HCT116 (cell line): ENCODE data around the gene GAL3ST2. TPM values are rescaled to one million over a fixed set of nuclear protein-coding genes. Genes with fewer than 3 reads are reported as not detected.

Experiments used
- ATAC-seq: fragments of 200-7000 bp; cut with Tn5 transposase; 2 replicates; pipeline ENCODE4 v1.9.1; 2020; ENCODE audit warnings: mild to moderate bottlenecking, moderate library complexity
- BruUV-seq: library from RNA; stranded (reverse); fragments of 400-500 nt; replicated peaks from 2 replicates; lab custom pipeline; 2021; lab: Mats Ljungman, UMichigan
- CTCF ChIA-PET: fragments of 300-600 bp; sonication (Branson Sonifier 250); formaldehyde crosslinking; loops from one replicate; lab custom pipeline; 2021; ENCODE audit warnings: antibody characterized with exemption; lab: Charles Lee
- POLR2A ChIA-PET: fragments of 300-600, 350-600 bp; sonication (Branson Sonifier 250); formaldehyde crosslinking; loops from one replicate; lab custom pipeline; 2021; ENCODE audit warnings: antibody characterized with exemption; lab: Charles Lee
- RAD21 ChIA-PET, 2 experiments: fragments of 300-600 bp; sonication (Branson Sonifier 250); formaldehyde crosslinking; loops; one replicate each; lab custom pipeline; 2023; ENCODE audit warnings: low total read pairs in 2 of 2; ENCODE audit not compliant: uncharacterized antibody in 2 of 2, unreplicated experiment in 2 of 2, low non-redundant PET in 1 of 2; lab: Charles Lee
- DNase-seq: peaks from one replicate; pipeline ENCODE4 v3.0.0-alpha.2; 2010; ENCODE audit warnings: low read depth, low spot score
- H2AFZ ChIP-seq: fragments of 200-600 bp; shearing (Covaris generic), sonication (generic); 2 replicates; pipeline ENCODE4 v1.6.1; 2017; ENCODE audit warnings: low read depth, mixed run types, mixed read lengths, antibody characterized with exemption, low read length; ENCODE audit not compliant: poor library complexity, severe bottlenecking
- H3K27ac ChIP-seq: 2 replicates; pipeline ENCODE4 v1.5.1; 2012; ENCODE audit warnings: low read depth, low read length
- H3K27me3 ChIP-seq: fragments of 200-600 bp; sonication (generic); 2 replicates; pipeline ENCODE4 v1.6.1; 2016; ENCODE audit warnings: mixed run types, low read length, mixed read lengths; ENCODE audit not compliant: insufficient read depth
- H3K36me3 ChIP-seq, 2 experiments: fragments of 200-500 bp in 1 of 2; fragments of 200-600 bp in 1 of 2; sonication (Bioruptor generic) in 1 of 2; sonication (generic) in 1 of 2; 2 replicates each; pipeline versions ENCODE4 v1.5.1 to v1.6.1; 2014 to 2016; ENCODE audit warnings: low read length in 2 of 2, inconsistent platforms in 1 of 2, mixed read lengths in 1 of 2, mixed run types in 1 of 2; ENCODE audit not compliant: insufficient read depth in 2 of 2, control insufficient read depth in 1 of 2
- H3K4me1 ChIP-seq, 2 experiments: fragments of 200-600 bp in 1 of 2; sonication (generic) in 1 of 2; 2 replicates each; pipeline versions ENCODE4 v1.5.1 to v1.6.1; 2012 to 2017; ENCODE audit warnings: low read length in 2 of 2, inconsistent platforms in 1 of 2, mild to moderate bottlenecking in 1 of 2, mixed read lengths in 1 of 2, mixed run types in 1 of 2, moderate library complexity in 1 of 2; ENCODE audit not compliant: insufficient read depth in 2 of 2, control insufficient read depth in 1 of 2
- H3K4me2 ChIP-seq: fragments of 200-600 bp; sonication (generic); 2 replicates; pipeline ENCODE4 v1.6.1; 2017; ENCODE audit warnings: mixed run types, low read length, mixed read lengths
- H3K4me3 ChIP-seq, 2 experiments: fragments of 200-600 bp in 1 of 2; sonication (generic) in 1 of 2; replicated peaks in 1 of 2; 2 replicates each; pipeline ENCODE4 v1.5.1; 2011 to 2016; ENCODE audit warnings: low read length in 2 of 2, control low read depth in 1 of 2, low read depth in 1 of 2, mild to moderate bottlenecking in 1 of 2, mixed read lengths in 1 of 2, mixed run types in 1 of 2
- H3K79me2 ChIP-seq: fragments of 200-600 bp; sonication (generic); 2 replicates; pipeline ENCODE4 v1.6.1; 2017; ENCODE audit warnings: mild to moderate bottlenecking, mixed run types, low read length, moderate library complexity, mixed read lengths; ENCODE audit not compliant: insufficient read depth
- H3K9ac ChIP-seq: fragments of 200-600 bp; sonication (generic); 2 replicates; pipeline ENCODE4 v1.6.1; 2016; ENCODE audit warnings: low read length, mixed read lengths
- H3K9me2 ChIP-seq: fragments of 200-600 bp; sonication (generic), shearing (Covaris generic); 2 replicates; pipeline ENCODE4 v1.6.1; 2017; ENCODE audit warnings: mixed run types, mild to moderate bottlenecking, moderate library complexity; ENCODE audit not compliant: insufficient read depth
- H3K9me3 ChIP-seq, 2 experiments: fragments of 200-500 bp in 1 of 2; fragments of 200-600 bp in 1 of 2; sonication (Bioruptor generic) in 1 of 2; sonication (generic) in 1 of 2; 2 replicates each; pipeline ENCODE4 v1.6.1; 2014 to 2017; ENCODE audit warnings: low read length in 2 of 2, mixed read lengths in 2 of 2, inconsistent platforms in 1 of 2, low read depth in 1 of 2, mild to moderate bottlenecking in 1 of 2, mixed run types in 1 of 2, moderate library complexity in 1 of 2; ENCODE audit not compliant: control insufficient read depth in 1 of 2, insufficient read depth in 1 of 2
- H4K20me1 ChIP-seq: fragments of 200-600 bp; sonication (generic), shearing (Covaris generic); 2 replicates; pipeline ENCODE4 v1.6.1; 2017; ENCODE audit warnings: mixed run types, mild to moderate bottlenecking, moderate library complexity; ENCODE audit not compliant: insufficient read depth
- CTCF ChIP-seq, 3 experiments: fragments of 200-600 bp in 1 of 3; sonication (generic) in 1 of 3; IDR thresholded peaks in 2 of 3; conservative IDR thresholded peaks in 1 of 3; 2 replicates each; pipeline ENCODE4 v1.5.1; 2012 to 2017; ENCODE audit warnings: low read depth in 2 of 3, low read length in 2 of 3, antibody characterized with exemption in 1 of 3, borderline replicate concordance in 1 of 3, control low read depth in 1 of 3, mild to moderate bottlenecking in 1 of 3, mixed read lengths in 1 of 3, mixed run types in 1 of 3, moderate library complexity in 1 of 3; ENCODE audit not compliant: insufficient read depth in 1 of 3
- EZH2 ChIP-seq: fragments of 200-600 bp; sonication (generic); IDR thresholded peaks from 2 replicates; pipeline ENCODE4 v1.6.1; 2017; ENCODE audit warnings: antibody characterized with exemption, mixed run types
- MAX ChIP-seq: IDR thresholded peaks from 2 replicates; pipeline ENCODE4 v1.6.1; 2012
- POLR2A ChIP-seq: IDR thresholded peaks from 2 replicates; pipeline ENCODE4 v1.7.0; 2011; ENCODE audit warnings: borderline replicate concordance; ENCODE audit not compliant: insufficient read depth, insufficient read length; ENCODE audit errors: extremely low read depth
- ZFX ChIP-seq: fragments of 450-650 bp; IDR thresholded peaks from 2 replicates; pipeline ENCODE4 v1.6.1; 2017
- ZNF274 ChIP-seq: fragments of 200-500 bp; sonication (Bioruptor generic); IDR thresholded peaks from 2 replicates; pipeline ENCODE4 v1.6.1; 2014; ENCODE audit warnings: mild to moderate bottlenecking, low read depth, low read length, inconsistent platforms
- intact Hi-C: fragments of 100-400 bp; cut with micrococcal nuclease; formaldehyde crosslinking; loops from 2 replicates; pipeline ENCODE4 v1.10.0; 2022
- total RNA-seq: library from RNA; stranded (reverse); gene quantifications from one replicate; pipeline ENCODE4 v1.2.1, GENCODE V29; 2021; ENCODE audit not compliant: unreplicated experiment

GAL3ST2 gene
- total RNA-seq, 1 experiment from 2014 or later = 0.44 TPM

GRCh38 chr2:241834527-241835210 lies 58.0 kb downstream of the GAL3ST2 start (continued):
- TF ChIP-seq CTCF (IDR thresholded peaks at IDR 0.05 in 2 of 3, conservative IDR thresholded peaks at IDR 0.05 in 1 of 3; ENCODE audit: borderline replicate concordance in 1 of 3, insufficient read depth in 1 of 3, low read depth in 2 of 3, low read length in 2 of 3) (no peak), POLR2A (no peak), ZNF274 (no peak), MAX (no peak), EZH2 (no peak)

GRCh38 chr2:241835611-241836010 lies 59.0 kb downstream of the GAL3ST2 start:
- H3K27ac ChIP-seq = no peak overlapping the region
- no peaks in the 10 kb centered on the region for H4K20me1 ChIP-seq
- CTCF ChIA-PET = interaction anchor here (1.5 kb wide), 1 partner anchor 9 kb away, joined by 3 read pairs; no protein-coding TSS in a partner anchor
- no peak for TF ChIP-seq ZFX
- TF ChIP-seq, all 23 proteins: peak for 0
- RAD21 ChIA-PET = no interaction called here
- intact Hi-C loops = no loop called here
- Histone ChIP-seq H3K79me2 (no peaks in the 10 kb centered on the region), H3K36me3 (no peaks in the 10 kb centered on the region), H3K4me2 (no peak overlapping the region), H3K9ac (no peak overlapping the region), H3K27me3 (no peaks in the 10 kb centered on the region), H3K9me3 (no peaks in the 10 kb centered on the region), H2AFZ (no peak overlapping the region), H3K4me3 (no peak overlapping the region), H3K4me1 (no peaks in the 10 kb centered on the region), H3K9me2 (no peaks in the 10 kb centered on the region)
- no peak for DNase-seq
- no TSS peak for BruUV-seq
- POLR2A ChIA-PET = interaction anchor here (1.4 kb wide), 1 partner anchor 9 kb away, joined by 3 read pairs; no protein-coding TSS in a partner anchor
- no peak for ATAC-seq
